Middle frontal gyrus (tissue), 1 donor: ENCODE data around the gene MYH11.
"Not testable (repeated sequence)": the region's sequence is repeated elsewhere in the genome, so short reads cannot be mapped to it uniquely, and the experiment has no call there.

Source experiments
- DNase-seq: peaks from one replicate; pipeline ENCODE4 v3.0.0-alpha.2; 2015; ENCODE audit warnings: low spot score; ENCODE audit errors: extremely low spot score

Gene MYH11

DNA sequence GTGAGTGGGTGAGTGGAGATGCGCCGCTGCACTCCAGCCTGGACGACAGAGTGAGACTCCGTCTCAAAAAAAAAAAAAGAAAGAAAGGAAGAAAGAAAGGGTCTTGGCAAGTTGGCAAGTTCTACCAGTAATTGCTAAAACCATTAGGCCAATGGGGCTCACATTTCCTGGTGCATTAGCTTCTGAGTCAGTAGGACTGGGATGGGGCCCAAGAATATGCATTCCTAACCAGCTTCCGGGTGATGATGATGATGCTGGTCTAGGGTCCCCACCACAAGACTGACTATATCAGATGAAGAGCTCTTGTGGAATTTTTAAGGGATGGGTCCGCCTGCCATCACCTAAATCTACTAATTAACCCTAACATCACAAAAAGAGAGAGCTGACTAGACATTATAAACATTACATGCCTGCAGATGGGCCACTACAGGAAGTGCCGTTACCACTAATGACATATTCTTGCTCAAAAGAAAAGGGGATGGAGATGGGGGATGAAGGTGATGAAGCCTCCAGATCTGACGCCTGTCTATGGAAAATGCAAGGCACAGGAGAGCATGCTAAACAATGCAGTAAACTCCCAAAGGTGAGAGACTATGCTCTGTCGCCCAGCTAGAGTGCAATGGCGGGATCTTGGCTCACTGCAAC, 13.1 kb downstream of the MYH11 start:
- DNase-seq = no peak

- DNase-seq = not testable (repeated sequence)
Measured at GRCh38 chr16:15839204-15839603, 17.6 kb downstream of the MYH11 start.

DNA sequence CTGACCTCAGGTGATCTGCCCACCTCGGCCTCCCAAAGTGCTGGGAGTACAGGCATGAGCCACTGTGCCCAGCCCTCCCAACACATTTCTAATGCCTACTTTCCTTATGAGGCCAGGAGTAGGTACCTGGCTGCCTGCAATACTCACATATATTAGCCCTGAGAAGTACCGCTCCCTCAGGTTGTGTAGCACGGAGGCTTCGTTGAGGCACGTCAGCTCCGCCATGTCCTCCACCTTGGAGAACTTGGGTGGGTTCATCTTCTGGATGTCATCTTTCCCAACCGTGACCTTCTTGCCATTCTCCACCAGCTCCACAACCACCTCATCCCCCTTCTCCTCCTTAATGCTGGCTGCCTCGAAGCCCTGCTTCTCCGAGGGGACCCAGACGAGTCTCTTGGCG, 19.1 kb downstream of the MYH11 start:
- no peak for DNase-seq

GRCh38 chr16:15836965-15837611, 19.7 kb downstream of the MYH11 start:
- DNase-seq = no peak

- no peak for DNase-seq
Measured at GRCh38 chr16:15836074-15836473, 20.8 kb downstream of the MYH11 start.

DNA sequence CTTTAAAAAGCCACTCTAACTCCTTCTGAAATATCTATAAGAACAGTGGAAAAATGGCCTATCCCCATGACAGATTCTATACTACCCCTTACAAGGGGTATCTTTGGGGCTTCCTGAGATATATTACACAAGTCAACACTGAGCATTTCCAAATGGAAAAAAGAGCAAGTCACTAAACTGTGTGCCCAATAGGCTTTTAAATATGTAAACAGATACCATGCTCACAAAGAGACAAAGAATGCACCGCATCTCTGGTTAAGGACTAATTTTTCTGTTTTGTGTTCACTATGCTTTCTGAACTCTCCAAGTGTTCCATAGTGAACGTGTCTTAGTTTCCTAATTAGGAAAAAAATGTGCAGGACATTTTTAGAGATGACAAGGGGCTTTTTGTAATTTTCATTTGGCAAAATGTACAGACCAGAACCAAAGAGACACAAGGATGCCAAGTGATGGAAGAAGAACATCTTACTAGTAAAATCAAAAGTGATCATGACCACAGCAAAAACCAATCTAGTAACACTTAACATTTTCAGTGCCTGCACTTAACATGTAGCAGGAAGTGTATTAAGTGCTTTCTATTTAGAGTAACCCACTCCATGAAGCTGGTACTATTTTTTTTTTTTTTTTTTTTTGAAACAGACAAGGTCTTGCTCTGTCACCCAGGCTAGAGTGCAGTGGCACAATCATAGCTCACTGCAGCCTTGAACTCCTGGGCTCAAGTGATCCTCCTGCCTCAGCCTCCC, 21.5 kb downstream of the MYH11 start:
- DNase-seq = no peak

GRCh38 chr16:15834502-15834901, 22.3 kb downstream of the MYH11 start:
- DNase-seq = no peak

GRCh38 chr16:15833541-15833940, 23.3 kb downstream of the MYH11 start:
- DNase-seq = no peak

- no peak for DNase-seq
Measured at GRCh38 chr16:15832241-15832640, 24.6 kb downstream of the MYH11 start.

- DNase-seq = no peak
Measured at GRCh38 chr16:15830832-15831451, 25.9 kb downstream of the MYH11 start.

GRCh38 chr16:15829460-15829859, 27.4 kb downstream of the MYH11 start:
- DNase-seq = no peak

GRCh38 chr16:15827709-15828343, 29.0 kb downstream of the MYH11 start:
- DNase-seq = no peak

DNA sequence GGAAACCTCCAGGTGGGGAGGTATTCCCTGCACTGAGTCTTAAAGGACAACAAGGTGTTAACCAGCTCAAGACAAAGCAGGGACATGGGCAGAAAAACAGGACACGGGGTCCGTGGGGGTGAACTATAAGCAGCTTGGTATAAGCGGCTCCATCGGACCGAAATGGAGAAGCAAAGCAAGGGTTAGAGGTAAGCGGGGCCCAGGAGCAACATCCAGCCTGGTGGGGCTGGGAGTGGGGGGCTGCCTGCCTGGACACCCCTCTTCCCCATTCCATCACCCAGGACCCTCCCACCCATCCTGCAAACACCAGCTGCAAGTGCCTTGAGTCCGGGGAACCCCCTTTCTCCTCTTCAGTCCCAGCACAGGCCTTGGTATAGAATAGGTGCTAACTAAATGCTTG, 29.5 kb downstream of the MYH11 start:
- DNase-seq = no peak

GRCh38 chr16:15825750-15826305, 31.0 kb downstream of the MYH11 start:
- DNase-seq = no peak

DNA sequence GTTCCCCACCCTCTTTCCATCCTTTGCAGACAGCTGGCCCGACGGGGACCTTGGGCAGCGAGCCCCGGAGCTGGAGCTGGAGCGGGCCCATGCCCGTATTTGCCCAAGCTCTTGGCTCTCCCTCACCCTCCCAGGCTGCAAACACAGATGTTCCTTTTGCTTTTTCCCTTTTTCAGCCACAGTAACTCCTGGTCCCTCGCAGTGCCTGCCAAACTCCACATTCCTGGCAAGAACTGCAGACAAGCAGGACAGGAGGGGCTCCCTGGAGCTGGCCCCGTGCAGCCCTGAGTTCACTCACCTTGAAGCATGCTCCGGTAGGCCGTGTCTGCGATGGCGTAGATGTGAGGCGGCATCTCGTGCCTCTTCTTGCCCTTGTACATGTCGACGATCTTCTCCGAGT, 33.9 kb downstream of the MYH11 start:
- DNase-seq = no peak

GRCh38 chr16:15820837-15821236, 36.0 kb downstream of the MYH11 start:
- DNase-seq = no peak

GRCh38 chr16:15819046-15819445, 37.8 kb downstream of the MYH11 start:
- no peak for DNase-seq

- no peak for DNase-seq
Measured at GRCh38 chr16:15817446-15817845, 39.4 kb downstream of the MYH11 start.

- DNase-seq = no peak
Measured at GRCh38 chr16:15816228-15816627, 40.6 kb downstream of the MYH11 start.

DNA sequence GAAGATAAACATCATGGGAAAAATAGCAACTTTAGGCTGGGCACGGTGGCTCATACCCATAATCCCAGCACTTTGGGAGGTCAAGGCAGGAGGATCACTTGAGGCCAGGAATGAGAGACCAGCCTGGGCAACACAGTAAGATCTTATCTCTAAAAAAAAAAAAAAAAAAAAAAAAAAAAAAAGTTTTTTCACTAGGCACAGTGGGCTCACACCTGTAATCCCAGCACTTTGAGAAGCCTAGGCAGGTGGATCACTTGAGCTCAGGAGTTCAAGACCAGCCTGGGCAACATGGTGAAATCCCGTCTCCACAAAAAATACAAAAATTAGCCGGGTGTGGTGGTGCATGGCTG, 44.5 kb downstream of the MYH11 start:
- not testable (repeated sequence) for DNase-seq
